Chondrocyte (in vitro differentiated cells): ENCODE results near the gene PMF1. TPM values are rescaled to one million over a fixed set of nuclear protein-coding genes. Genes with fewer than 3 reads are reported as not detected.

Source experiments
- DNase-seq: peaks from one replicate; pipeline ENCODE4 v3.0.0; 2021; ENCODE audit warnings: mixed read lengths, low spot score
- H3K27ac Mint-ChIP-seq: one replicate; pipeline ENCODE4 v1.8.0; 2021; ENCODE audit warnings: mild to moderate bottlenecking, moderate library complexity, mixed read lengths; ENCODE audit not compliant: unreplicated experiment
- H3K27me3 Mint-ChIP-seq: 2 replicates; pipeline ENCODE4 v1.8.0; 2021; ENCODE audit warnings: low read depth, mixed read lengths
- H3K36me3 Mint-ChIP-seq: 2 replicates; pipeline ENCODE4 v1.8.0; 2021; ENCODE audit warnings: low read depth, mixed read lengths
- H3K4me1 Mint-ChIP-seq: 2 replicates; pipeline ENCODE4 v1.8.0; 2021; ENCODE audit warnings: low read depth, mild to moderate bottlenecking, mixed read lengths
- H3K4me3 Mint-ChIP-seq: one replicate; pipeline ENCODE4 v1.8.0; 2021; ENCODE audit warnings: mild to moderate bottlenecking, moderate library complexity, mixed read lengths; ENCODE audit not compliant: unreplicated experiment
- H3K9me3 Mint-ChIP-seq: 2 replicates; pipeline ENCODE4 v1.8.0; 2021; ENCODE audit warnings: low read depth, mixed read lengths
- long read RNA-seq: library from polyadenylated mRNA; stranded (forward); transcript quantifications from one replicate; pipeline ENCODE4 v2.0.0, GENCODE V29; 2021
- total RNA-seq: library from RNA; stranded (reverse); gene quantifications from 3 replicates; pipeline ENCODE4 v1.2.1, GENCODE V29; 2021
- TF ChIP-seq, protein P1 (sequence below): fragments of 200-600 bp; sonication (generic); IDR thresholded peaks from 2 replicates; pipeline ENCODE4 v1.5.0; 2021; ENCODE audit warnings: antibody characterized with exemption, mild to moderate bottlenecking, moderate library complexity

The PMF1 gene, protein sequence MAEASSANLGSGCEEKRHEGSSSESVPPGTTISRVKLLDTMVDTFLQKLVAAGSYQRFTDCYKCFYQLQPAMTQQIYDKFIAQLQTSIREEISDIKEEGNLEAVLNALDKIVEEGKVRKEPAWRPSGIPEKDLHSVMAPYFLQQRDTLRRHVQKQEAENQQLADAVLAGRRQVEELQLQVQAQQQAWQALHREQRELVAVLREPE
- total RNA-seq = 35.8 to 40.5 TPM (median 38.6 TPM) in 3 replicates
- long read RNA-seq, transcript PMF1-202 (5 exons, 1,068 nt) = major isoform, 32 of 39 reads
- long read RNA-seq, partial matches to known transcripts = 3 of 39 reads
- long read RNA-seq, other reads (novel, unspliced or antisense) = 0 of 39 reads

GRCh38 chr1:156212833-156213643 lies at the start of gene PMF1:
Gene PMF1 (plus strand): TSS chr1:156213007. CDS start chr1:156213016, 9 bp downstream.
- H3K36me3 Mint-ChIP-seq = peaks cover 5% of the 10 kb centered on the region
- peak within 1 kb of the TSS; percentile 91 for H3K4me3 Mint-ChIP-seq
- H3K27ac Mint-ChIP-seq = peak within 1 kb of the TSS; percentile 98
- no peaks in the 10 kb centered on the region for H3K27me3 Mint-ChIP-seq
- TF ChIP-seq, protein P1, sequence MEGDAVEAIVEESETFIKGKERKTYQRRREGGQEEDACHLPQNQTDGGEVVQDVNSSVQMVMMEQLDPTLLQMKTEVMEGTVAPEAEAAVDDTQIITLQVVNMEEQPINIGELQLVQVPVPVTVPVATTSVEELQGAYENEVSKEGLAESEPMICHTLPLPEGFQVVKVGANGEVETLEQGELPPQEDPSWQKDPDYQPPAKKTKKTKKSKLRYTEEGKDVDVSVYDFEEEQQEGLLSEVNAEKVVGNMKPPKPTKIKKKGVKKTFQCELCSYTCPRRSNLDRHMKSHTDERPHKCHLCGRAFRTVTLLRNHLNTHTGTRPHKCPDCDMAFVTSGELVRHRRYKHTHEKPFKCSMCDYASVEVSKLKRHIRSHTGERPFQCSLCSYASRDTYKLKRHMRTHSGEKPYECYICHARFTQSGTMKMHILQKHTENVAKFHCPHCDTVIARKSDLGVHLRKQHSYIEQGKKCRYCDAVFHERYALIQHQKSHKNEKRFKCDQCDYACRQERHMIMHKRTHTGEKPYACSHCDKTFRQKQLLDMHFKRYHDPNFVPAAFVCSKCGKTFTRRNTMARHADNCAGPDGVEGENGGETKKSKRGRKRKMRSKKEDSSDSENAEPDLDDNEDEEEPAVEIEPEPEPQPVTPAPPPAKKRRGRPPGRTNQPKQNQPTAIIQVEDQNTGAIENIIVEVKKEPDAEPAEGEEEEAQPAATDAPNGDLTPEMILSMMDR = no peak
- DNase-seq = peak; percentile 98
- no peaks in the 10 kb centered on the region for H3K9me3 Mint-ChIP-seq
- H3K4me1 Mint-ChIP-seq = peaks cover 20% of the 10 kb centered on the region

- Mint-ChIP-seq H3K4me3 (no peak overlapping the region), H3K27ac (no peak overlapping the region), H3K9me3 (peaks cover 3% of the 10 kb centered on the region), H3K4me1 (peaks cover 16% of the 10 kb centered on the region), H3K27me3 (no peaks in the 10 kb centered on the region), H3K36me3 (peaks cover 7% of the 10 kb centered on the region)
- DNase-seq = no peak
- TF ChIP-seq, protein P1 = no peak
These were observed 49.1 kb upstream of the PMF1 start for GRCh38 chr1:156163712-156164111.

DNA sequence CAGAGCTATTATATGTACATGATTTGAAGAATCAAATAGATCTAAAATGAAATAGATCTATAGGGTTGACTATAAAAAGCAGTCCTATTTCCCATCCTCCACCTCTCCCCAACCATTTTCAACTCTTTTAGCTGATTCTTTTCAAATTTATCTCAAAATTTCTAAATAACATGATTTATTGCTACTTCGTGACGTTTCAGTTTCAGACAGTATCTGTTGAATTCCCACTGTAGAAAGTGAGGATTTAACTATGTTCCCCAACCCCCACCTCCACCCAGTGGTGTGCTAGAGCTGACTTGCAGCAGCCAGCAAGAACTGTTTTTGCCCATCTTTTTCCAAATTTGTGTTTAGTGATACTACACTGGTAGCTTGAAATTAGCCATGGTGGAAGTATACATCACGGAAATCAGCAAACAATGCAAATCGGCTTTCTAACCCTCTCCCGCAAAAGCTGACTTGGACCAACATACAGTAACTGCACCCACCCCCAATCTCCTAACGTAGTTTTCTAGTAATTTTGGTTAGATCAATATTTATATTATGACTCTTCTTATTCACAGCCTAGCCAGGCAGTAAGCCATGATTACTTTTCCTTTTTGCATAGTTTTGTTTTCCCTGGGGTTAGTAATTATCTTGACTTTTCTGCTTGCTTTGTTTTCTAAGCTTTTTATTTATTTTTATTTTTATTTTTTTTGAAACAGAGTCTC lies 48.5 kb upstream of the PMF1 start:
- no peaks in the 10 kb centered on the region for H3K27me3 Mint-ChIP-seq
- H3K9me3 Mint-ChIP-seq = peaks cover 3% of the 10 kb centered on the region
- TF ChIP-seq, protein P1 = no peak
- peaks cover 16% of the 10 kb centered on the region for H3K4me1 Mint-ChIP-seq
- DNase-seq = no peak
- no peak overlapping the region for H3K4me3 Mint-ChIP-seq
- no peak overlapping the region for H3K27ac Mint-ChIP-seq
- peaks cover 7% of the 10 kb centered on the region for H3K36me3 Mint-ChIP-seq

- peaks cover 7% of the 10 kb centered on the region for H3K36me3 Mint-ChIP-seq
- H3K9me3 Mint-ChIP-seq = peaks cover 3% of the 10 kb centered on the region
- TF ChIP-seq, protein P1 = no peak
- H3K27me3 Mint-ChIP-seq = no peaks in the 10 kb centered on the region
- no peak for DNase-seq
- H3K4me3 Mint-ChIP-seq = no peak overlapping the region
- H3K27ac Mint-ChIP-seq = no peak overlapping the region
- H3K4me1 Mint-ChIP-seq = peaks cover 16% of the 10 kb centered on the region
These were observed 47.7 kb upstream of the PMF1 start for GRCh38 chr1:156165083-156165482.

DNA sequence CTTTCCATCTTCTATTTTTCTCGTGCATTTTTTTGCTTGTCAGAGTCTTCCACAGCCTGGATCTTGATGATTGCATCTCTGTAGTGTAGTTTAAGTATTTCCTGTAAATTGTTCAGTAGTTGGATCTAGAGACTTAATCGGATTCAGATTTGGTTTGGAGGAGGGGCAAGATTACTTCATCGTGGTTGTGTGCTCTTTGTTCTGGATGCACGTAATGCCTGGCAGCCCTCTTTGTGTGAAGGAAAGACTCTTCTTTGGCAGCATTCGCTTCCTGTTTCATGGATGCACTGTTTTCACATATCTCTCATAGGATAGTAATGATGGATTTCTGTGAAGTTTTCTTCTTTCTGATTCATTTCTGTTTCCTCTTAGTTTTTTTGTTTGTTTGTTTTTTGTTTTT lies 45.3 kb upstream of the PMF1 start:
- Mint-ChIP-seq H3K4me1 (peaks cover 5% of the 10 kb centered on the region), H3K27me3 (no peaks in the 10 kb centered on the region), H3K36me3 (peaks cover 7% of the 10 kb centered on the region), H3K9me3 (peaks cover 3% of the 10 kb centered on the region), H3K27ac (peak overlapping the region; percentile 4), H3K4me3 (no peak overlapping the region)
- TF ChIP-seq, protein P1 = no peak
- DNase-seq = no peak
